Uterus (tissue), 4 donors: ENCODE measurements around the gene SUPT4H1. TPM values are rescaled to one million over a fixed set of nuclear protein-coding genes. Genes with fewer than 3 reads are reported as not detected.

Source experiments
- DNase-seq, 2 donors: peaks; one replicate each; pipeline ENCODE4 v3.0.0-alpha.2; 2019 to 2020
- H3K27ac ChIP-seq, 2 donors: fragments of 200-600 bp; sonication (generic); 1 replicate in 1 of 2; 2 replicates in 1 of 2; pipeline ENCODE4 v1.5.1; 2016 to 2018
- H3K27me3 ChIP-seq, 2 donors: fragments of 200-600 bp; sonication (generic); one replicate each; pipeline ENCODE4 v1.5.1; 2018 to 2019; ENCODE audit warnings: control low read depth in 1 of 2
- H3K36me3 ChIP-seq, 2 donors: fragments of 200-600 bp; sonication (generic); one replicate each; pipeline ENCODE4 v1.5.1; 2019; ENCODE audit warnings: control low read depth in 1 of 2
- H3K4me1 ChIP-seq, 2 donors: fragments of 200-600 bp; sonication (generic); one replicate each; pipeline ENCODE4 v1.5.1; 2018 to 2019; ENCODE audit warnings: control low read depth in 1 of 2
- H3K4me3 ChIP-seq, 2 donors: fragments of 200-600 bp; sonication (generic); 1 replicate in 1 of 2; 2 replicates in 1 of 2; pipeline ENCODE4 v1.5.1; 2018 to 2019; ENCODE audit warnings: mild to moderate bottlenecking in 1 of 2
- H3K9me3 ChIP-seq, 2 donors: fragments of 200-600 bp; sonication (generic); one replicate each; pipeline ENCODE4 v1.5.1; 2019; ENCODE audit warnings: control low read depth in 1 of 2
- CTCF ChIP-seq, 4 experiments: fragments of 200-600 bp in 2 of 4; fragments of 450-650 bp in 2 of 4; sonication (generic) in 2 of 4; IDR thresholded peaks; one replicate each; pipeline ENCODE4 v1.5.1; 2016 to 2019; ENCODE audit warnings: antibody characterized with exemption in 4 of 4, mild to moderate bottlenecking in 2 of 4, moderate library complexity in 1 of 4
- POLR2A ChIP-seq, 2 donors: fragments of 450-650 bp; IDR thresholded peaks; one replicate each; pipeline ENCODE4 v1.6.1; 2016; ENCODE audit warnings: antibody characterized with exemption in 2 of 2, mild to moderate bottlenecking in 1 of 2, moderate library complexity in 1 of 2
- intact Hi-C: fragments of 100-400 bp; cut with DNase I; formaldehyde crosslinking; loops from one replicate; pipeline ENCODE4 v1.15.1; 2023; ENCODE audit warnings: low total_unique reads
- total RNA-seq, 4 donors: library from RNA; depleted of rRNA in 3 of 4; stranded (reverse); fragments of >200 nt in 3 of 4; gene quantifications; one replicate each; pipeline versions ENCODE4 v1.1.0 to v1.2.4, GENCODE V29; 2014 to 2023
- donor health status: DM: yes; HTN: yes; CAD: no.

The SUPT4H1 gene
- total RNA-seq, 4 donors from 2014 or later, result 31.1 to 267 (median 98.1) TPM

- no peaks in the 10 kb centered on the region for H3K4me1 ChIP-seq
- no peak for DNase-seq
- H3K9me3 ChIP-seq, result no peaks in the 10 kb centered on the region
- no peak overlapping the region for H3K4me3 ChIP-seq
- no peaks in the 10 kb centered on the region for H3K27me3 ChIP-seq
- no peaks in the 10 kb centered on the region for H3K36me3 ChIP-seq
- TF ChIP-seq CTCF (IDR thresholded peaks at IDR 0.05) (no peak), POLR2A (IDR thresholded peaks at IDR 0.05) (no peak)
- intact Hi-C loops, result no loop called here
- no peak overlapping the region for H3K27ac ChIP-seq
Measured at GRCh38 chr17:58322581-58323185, 29.3 kb downstream of the SUPT4H1 start.

GRCh38 chr17:58321571-58322525 is 30.2 kb downstream of the SUPT4H1 start:
- no peak overlapping the region for H3K27ac ChIP-seq
- no peaks in the 10 kb centered on the region for H3K4me1 ChIP-seq
- no peaks in the 10 kb centered on the region for H3K9me3 ChIP-seq
- intact Hi-C loops, result no loop called here
- TF ChIP-seq POLR2A (IDR thresholded peaks at IDR 0.05), result no peak
- no peak overlapping the region for H3K4me3 ChIP-seq
- DNase-seq, result no peak
- H3K36me3 ChIP-seq, result no peaks in the 10 kb centered on the region
- no peaks in the 10 kb centered on the region for H3K27me3 ChIP-seq

- Histone ChIP-seq H3K4me1 (no peaks in the 10 kb centered on the region), H3K27me3 (no peaks in the 10 kb centered on the region), H3K27ac (no peak overlapping the region), H3K9me3 (no peaks in the 10 kb centered on the region), H3K4me3 (no peak overlapping the region), H3K36me3 (no peaks in the 10 kb centered on the region)
- no peak for DNase-seq
- TF ChIP-seq POLR2A (IDR thresholded peaks at IDR 0.05) (no peak), CTCF (IDR thresholded peaks at IDR 0.05) (no peak)
- intact Hi-C loops, result no loop called here
Measured at GRCh38 chr17:58320570-58321323, 31.3 kb downstream of the SUPT4H1 start.

- Histone ChIP-seq H3K27ac (no peak overlapping the region), H3K9me3 (no peaks in the 10 kb centered on the region), H3K36me3 (no peaks in the 10 kb centered on the region), H3K27me3 (no peaks in the 10 kb centered on the region), H3K4me1 (no peaks in the 10 kb centered on the region), H3K4me3 (no peak overlapping the region)
- DNase-seq, result no peak
- TF ChIP-seq POLR2A (IDR thresholded peaks at IDR 0.05), result no peak
- intact Hi-C loops, result no loop called here
Measured at GRCh38 chr17:58320163-58320558, 31.8 kb downstream of the SUPT4H1 start.

- no peak for DNase-seq
- Histone ChIP-seq H3K4me1 (no peaks in the 10 kb centered on the region), H3K36me3 (no peaks in the 10 kb centered on the region), H3K9me3 (no peaks in the 10 kb centered on the region), H3K27ac (no peak overlapping the region), H3K27me3 (no peaks in the 10 kb centered on the region), H3K4me3 (no peak overlapping the region)
- intact Hi-C loops, result no loop called here
- TF ChIP-seq POLR2A (IDR thresholded peaks at IDR 0.05) (no peak), CTCF (IDR thresholded peaks at IDR 0.05) (no peak)
Measured at GRCh38 chr17:58319173-58320162, 32.5 kb downstream of the SUPT4H1 start.
